ENCODE results near the gene ADGRV1.

ADGRV1 gene

DNA sequence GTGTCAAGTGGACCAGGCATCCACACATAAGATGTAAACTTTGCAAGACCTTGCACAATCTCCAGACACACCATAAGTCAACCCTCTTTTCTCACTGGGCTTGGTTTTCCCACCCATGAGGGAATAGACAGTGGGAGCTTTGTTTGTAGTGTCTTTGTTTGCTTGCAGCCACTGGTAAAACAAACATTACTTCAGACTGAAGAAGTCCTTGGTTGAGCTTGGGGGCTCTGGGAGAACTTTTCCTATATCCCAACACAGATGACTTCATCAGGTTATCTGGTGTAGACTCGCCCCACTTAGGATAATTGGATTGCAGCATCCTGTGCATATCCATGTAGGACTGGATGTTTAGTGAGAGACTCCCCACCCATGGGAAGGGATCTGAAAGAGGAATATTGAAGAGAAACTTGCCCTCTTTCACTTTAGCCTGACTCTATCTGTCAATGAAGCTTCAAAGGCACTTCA is 11.5 kb upstream of the ADGRV1 start (continued):
- TF ChIP-seq, protein P1, sequence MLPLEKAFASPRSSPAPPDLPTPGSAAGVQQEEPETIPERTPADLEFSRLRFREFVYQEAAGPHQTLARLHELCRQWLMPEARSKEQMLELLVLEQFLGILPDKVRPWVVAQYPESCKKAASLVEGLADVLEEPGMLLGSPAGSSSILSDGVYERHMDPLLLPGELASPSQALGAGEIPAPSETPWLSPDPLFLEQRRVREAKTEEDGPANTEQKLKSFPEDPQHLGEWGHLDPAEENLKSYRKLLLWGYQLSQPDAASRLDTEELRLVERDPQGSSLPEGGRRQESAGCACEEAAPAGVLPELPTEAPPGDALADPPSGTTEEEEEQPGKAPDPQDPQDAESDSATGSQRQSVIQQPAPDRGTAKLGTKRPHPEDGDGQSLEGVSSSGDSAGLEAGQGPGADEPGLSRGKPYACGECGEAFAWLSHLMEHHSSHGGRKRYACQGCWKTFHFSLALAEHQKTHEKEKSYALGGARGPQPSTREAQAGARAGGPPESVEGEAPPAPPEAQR (tag by site-specific recombination; IDR thresholded peaks at IDR 0.05), result no peak
- TF ChIP-seq MEIS1 (CRISPR knock-in tag; IDR thresholded peaks at IDR 0.05; ENCODE audit: borderline replicate concordance), result no peak
- no peak for TF ChIP-seq ZNF311 (tag by site-specific recombination; IDR thresholded peaks at IDR 0.05; ENCODE audit: borderline replicate concordance)
- peak; percentile 46 for TF ChIP-seq SCRT2 (tag by site-specific recombination; IDR thresholded peaks at IDR 0.05)
- TF ChIP-seq SCRT1 (tag by site-specific recombination; IDR thresholded peaks at IDR 0.05; ENCODE audit: borderline replicate concordance), result no peak
- TF ChIP-seq, protein P2, sequence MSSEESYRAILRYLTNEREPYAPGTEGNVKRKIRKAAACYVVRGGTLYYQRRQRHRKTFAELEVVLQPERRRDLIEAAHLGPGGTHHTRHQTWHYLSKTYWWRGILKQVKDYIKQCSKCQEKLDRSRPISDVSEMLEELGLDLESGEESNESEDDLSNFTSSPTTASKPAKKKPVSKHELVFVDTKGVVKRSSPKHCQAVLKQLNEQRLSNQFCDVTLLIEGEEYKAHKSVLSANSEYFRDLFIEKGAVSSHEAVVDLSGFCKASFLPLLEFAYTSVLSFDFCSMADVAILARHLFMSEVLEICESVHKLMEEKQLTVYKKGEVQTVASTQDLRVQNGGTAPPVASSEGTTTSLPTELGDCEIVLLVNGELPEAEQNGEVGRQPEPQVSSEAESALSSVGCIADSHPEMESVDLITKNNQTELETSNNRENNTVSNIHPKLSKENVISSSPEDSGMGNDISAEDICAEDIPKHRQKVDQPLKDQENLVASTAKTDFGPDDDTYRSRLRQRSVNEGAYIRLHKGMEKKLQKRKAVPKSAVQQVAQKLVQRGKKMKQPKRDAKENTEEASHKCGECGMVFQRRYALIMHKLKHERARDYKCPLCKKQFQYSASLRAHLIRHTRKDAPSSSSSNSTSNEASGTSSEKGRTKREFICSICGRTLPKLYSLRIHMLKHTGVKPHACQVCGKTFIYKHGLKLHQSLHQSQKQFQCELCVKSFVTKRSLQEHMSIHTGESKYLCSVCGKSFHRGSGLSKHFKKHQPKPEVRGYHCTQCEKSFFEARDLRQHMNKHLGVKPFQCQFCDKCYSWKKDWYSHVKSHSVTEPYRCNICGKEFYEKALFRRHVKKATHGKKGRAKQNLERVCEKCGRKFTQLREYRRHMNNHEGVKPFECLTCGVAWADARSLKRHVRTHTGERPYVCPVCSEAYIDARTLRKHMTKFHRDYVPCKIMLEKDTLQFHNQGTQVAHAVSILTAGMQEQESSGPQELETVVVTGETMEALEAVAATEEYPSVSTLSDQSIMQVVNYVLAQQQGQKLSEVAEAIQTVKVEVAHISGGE (tag by site-specific recombination; conservative IDR thresholded peaks at IDR 0.05; ENCODE audit: low read depth), result no peak
- TF ChIP-seq, protein P3, sequence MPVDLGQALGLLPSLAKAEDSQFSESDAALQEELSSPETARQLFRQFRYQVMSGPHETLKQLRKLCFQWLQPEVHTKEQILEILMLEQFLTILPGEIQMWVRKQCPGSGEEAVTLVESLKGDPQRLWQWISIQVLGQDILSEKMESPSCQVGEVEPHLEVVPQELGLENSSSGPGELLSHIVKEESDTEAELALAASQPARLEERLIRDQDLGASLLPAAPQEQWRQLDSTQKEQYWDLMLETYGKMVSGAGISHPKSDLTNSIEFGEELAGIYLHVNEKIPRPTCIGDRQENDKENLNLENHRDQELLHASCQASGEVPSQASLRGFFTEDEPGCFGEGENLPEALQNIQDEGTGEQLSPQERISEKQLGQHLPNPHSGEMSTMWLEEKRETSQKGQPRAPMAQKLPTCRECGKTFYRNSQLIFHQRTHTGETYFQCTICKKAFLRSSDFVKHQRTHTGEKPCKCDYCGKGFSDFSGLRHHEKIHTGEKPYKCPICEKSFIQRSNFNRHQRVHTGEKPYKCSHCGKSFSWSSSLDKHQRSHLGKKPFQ (tag by site-specific recombination; IDR thresholded peaks at IDR 0.05), result peak; percentile 79; the same call in 1 of the 2 replicates
- TF ChIP-seq, protein P4, sequence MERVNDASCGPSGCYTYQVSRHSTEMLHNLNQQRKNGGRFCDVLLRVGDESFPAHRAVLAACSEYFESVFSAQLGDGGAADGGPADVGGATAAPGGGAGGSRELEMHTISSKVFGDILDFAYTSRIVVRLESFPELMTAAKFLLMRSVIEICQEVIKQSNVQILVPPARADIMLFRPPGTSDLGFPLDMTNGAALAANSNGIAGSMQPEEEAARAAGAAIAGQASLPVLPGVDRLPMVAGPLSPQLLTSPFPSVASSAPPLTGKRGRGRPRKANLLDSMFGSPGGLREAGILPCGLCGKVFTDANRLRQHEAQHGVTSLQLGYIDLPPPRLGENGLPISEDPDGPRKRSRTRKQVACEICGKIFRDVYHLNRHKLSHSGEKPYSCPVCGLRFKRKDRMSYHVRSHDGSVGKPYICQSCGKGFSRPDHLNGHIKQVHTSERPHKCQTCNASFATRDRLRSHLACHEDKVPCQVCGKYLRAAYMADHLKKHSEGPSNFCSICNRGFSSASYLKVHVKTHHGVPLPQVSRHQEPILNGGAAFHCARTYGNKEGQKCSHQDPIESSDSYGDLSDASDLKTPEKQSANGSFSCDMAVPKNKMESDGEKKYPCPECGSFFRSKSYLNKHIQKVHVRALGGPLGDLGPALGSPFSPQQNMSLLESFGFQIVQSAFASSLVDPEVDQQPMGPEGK (tag by site-specific recombination; IDR thresholded peaks at IDR 0.05), result peak; percentile 95
- TF ChIP-seq ZNF530 (tag by site-specific recombination; IDR thresholded peaks at IDR 0.05; ENCODE audit: low read depth), result no peak
- TF ChIP-seq ZNF274 (IDR thresholded peaks at IDR 0.05; ENCODE audit: low read length), result no peak
- TF ChIP-seq ZNF274 (tag by site-specific recombination; IDR thresholded peaks at IDR 0.05; ENCODE audit: borderline replicate concordance), result no peak
- TF ChIP-seq ZXDB (tag by site-specific recombination; IDR thresholded peaks at IDR 0.05), result peak; percentile 88
- TF ChIP-seq, protein P5, sequence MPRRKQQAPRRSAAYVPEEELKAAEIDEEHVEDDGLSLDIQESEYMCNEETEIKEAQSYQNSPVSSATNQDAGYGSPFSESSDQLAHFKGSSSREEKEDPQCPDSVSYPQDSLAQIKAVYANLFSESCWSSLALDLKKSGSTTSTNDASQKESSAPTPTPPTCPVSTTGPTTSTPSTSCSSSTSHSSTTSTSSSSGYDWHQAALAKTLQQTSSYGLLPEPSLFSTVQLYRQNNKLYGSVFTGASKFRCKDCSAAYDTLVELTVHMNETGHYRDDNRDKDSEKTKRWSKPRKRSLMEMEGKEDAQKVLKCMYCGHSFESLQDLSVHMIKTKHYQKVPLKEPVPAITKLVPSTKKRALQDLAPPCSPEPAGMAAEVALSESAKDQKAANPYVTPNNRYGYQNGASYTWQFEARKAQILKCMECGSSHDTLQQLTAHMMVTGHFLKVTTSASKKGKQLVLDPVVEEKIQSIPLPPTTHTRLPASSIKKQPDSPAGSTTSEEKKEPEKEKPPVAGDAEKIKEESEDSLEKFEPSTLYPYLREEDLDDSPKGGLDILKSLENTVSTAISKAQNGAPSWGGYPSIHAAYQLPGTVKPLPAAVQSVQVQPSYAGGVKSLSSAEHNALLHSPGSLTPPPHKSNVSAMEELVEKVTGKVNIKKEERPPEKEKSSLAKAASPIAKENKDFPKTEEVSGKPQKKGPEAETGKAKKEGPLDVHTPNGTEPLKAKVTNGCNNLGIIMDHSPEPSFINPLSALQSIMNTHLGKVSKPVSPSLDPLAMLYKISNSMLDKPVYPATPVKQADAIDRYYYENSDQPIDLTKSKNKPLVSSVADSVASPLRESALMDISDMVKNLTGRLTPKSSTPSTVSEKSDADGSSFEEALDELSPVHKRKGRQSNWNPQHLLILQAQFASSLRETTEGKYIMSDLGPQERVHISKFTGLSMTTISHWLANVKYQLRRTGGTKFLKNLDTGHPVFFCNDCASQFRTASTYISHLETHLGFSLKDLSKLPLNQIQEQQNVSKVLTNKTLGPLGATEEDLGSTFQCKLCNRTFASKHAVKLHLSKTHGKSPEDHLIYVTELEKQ (tag by site-specific recombination; IDR thresholded peaks at IDR 0.05; ENCODE audit: borderline replicate concordance), result no peak
- TF ChIP-seq HOXD13 (CRISPR knock-in tag; IDR thresholded peaks at IDR 0.05; ENCODE audit: borderline replicate concordance), result no peak
- TF ChIP-seq ZBTB48 (tag by site-specific recombination; IDR thresholded peaks at IDR 0.05), result no peak
- TF ChIP-seq ZNF514 (tag by site-specific recombination; IDR thresholded peaks at IDR 0.05), result no peak
- TF ChIP-seq, protein P6, sequence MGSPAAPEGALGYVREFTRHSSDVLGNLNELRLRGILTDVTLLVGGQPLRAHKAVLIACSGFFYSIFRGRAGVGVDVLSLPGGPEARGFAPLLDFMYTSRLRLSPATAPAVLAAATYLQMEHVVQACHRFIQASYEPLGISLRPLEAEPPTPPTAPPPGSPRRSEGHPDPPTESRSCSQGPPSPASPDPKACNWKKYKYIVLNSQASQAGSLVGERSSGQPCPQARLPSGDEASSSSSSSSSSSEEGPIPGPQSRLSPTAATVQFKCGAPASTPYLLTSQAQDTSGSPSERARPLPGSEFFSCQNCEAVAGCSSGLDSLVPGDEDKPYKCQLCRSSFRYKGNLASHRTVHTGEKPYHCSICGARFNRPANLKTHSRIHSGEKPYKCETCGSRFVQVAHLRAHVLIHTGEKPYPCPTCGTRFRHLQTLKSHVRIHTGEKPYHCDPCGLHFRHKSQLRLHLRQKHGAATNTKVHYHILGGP (tag by site-specific recombination; IDR thresholded peaks at IDR 0.05), result no peak
- TF ChIP-seq ZNF157 (tag by site-specific recombination; IDR thresholded peaks at IDR 0.05), result no peak
- no peak for TF ChIP-seq ZFP3 (tag by site-specific recombination; IDR thresholded peaks at IDR 0.05; ENCODE audit: low read depth)
- no peak for TF ChIP-seq ZNF76 (tag by site-specific recombination; IDR thresholded peaks at IDR 0.05; ENCODE audit: borderline replicate concordance, low read depth)
- TF ChIP-seq ZNF596 (tag by site-specific recombination; IDR thresholded peaks at IDR 0.05), result no peak
- TF ChIP-seq ZNF555 (tag by site-specific recombination; conservative IDR thresholded peaks at IDR 0.05), result no peak
- no peak for TF ChIP-seq BCL11B (tag by site-specific recombination; IDR thresholded peaks at IDR 0.05; ENCODE audit: low read depth)
- TF ChIP-seq, protein P7, sequence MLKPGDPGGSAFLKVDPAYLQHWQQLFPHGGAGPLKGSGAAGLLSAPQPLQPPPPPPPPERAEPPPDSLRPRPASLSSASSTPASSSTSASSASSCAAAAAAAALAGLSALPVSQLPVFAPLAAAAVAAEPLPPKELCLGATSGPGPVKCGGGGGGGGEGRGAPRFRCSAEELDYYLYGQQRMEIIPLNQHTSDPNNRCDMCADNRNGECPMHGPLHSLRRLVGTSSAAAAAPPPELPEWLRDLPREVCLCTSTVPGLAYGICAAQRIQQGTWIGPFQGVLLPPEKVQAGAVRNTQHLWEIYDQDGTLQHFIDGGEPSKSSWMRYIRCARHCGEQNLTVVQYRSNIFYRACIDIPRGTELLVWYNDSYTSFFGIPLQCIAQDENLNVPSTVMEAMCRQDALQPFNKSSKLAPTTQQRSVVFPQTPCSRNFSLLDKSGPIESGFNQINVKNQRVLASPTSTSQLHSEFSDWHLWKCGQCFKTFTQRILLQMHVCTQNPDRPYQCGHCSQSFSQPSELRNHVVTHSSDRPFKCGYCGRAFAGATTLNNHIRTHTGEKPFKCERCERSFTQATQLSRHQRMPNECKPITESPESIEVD (tag by site-specific recombination; IDR thresholded peaks at IDR 0.05), result peak; percentile 90
- no peak for TF ChIP-seq ZNF140 (tag by site-specific recombination; IDR thresholded peaks at IDR 0.05)
